SK-N-MC (cell line): ENCODE data around the gene TP73.

Experiments
- EZH2 ChIP-seq: fragments of 200-600 bp; sonication (generic); IDR thresholded peaks from one replicate; pipeline ENCODE4 v1.6.1; 2017; ENCODE audit warnings: antibody characterized with exemption
- POLR2AphosphoS5 ChIP-seq: IDR thresholded peaks from 2 replicates; pipeline ENCODE4 v1.6.1; 2012; ENCODE audit warnings: mild to moderate bottlenecking, low read depth, low read length, borderline replicate concordance

DNA sequence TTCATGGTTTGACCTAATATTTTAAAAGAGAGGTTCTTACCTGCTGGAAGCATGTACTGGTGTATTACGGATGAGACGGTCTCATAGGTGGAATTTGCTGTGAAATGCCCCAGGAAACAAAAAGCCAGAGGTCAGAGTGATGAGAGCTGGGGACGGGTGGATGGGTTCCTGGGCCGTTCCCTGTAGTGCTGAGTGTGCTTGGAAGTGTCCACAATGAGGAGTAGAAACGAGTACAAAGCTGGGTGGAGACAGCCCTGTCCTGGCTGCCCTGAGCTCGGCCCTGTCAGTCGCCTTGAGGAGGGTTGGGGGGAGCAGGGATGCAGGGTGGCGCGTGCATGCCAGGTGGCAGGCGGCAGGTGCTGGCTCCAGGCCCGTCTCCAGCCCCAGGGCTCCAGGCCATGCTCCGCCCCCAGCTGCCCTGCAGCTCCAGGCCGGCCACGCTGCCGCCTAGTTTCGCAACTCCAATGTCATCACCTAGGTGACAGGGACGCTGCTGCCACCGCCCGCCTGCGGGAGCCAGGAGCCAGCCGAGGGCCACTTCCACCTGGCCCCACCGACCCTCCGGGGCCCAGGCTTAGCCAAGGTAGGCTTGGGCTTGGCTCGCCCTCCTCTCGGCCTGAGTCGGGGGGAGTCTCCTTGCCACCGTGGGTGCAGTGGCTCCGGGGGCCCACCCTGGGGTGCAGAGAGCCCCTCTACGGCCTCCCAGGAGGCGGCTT is 16.4 kb downstream of the TP73 start:
- TF ChIP-seq POLR2AphosphoS5, result no peak
- no peak for TF ChIP-seq EZH2
